Measurements from ENCODE around the gene ANKRD12.
"Not testable (repeated sequence)": the region's sequence is repeated elsewhere in the genome, so short reads cannot be mapped to it uniquely, and the experiment has no call there.

ANKRD12 gene

DNA sequence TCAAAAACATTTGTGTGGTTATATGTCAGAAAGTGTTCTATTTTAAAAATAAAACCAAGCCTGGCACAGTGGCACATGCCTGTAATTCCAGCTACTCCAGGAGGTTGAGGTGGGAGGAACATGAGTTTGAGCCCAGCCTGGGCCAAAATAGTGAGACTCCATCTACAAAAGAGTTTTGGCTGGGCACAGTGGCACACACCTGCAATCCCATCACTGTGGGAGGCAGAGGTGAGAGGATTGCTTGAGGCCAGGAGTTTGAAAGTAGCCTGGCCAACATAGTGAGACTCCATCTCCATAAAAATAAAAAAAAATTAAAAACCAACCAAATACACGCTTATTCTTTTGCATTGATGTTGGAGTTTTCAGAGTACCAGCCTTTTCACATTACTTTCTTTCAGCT lies 9.6 kb downstream of the ANKRD12 start:
- no peak for DNase-seq (ENCODE audit: low spot score)

DNA sequence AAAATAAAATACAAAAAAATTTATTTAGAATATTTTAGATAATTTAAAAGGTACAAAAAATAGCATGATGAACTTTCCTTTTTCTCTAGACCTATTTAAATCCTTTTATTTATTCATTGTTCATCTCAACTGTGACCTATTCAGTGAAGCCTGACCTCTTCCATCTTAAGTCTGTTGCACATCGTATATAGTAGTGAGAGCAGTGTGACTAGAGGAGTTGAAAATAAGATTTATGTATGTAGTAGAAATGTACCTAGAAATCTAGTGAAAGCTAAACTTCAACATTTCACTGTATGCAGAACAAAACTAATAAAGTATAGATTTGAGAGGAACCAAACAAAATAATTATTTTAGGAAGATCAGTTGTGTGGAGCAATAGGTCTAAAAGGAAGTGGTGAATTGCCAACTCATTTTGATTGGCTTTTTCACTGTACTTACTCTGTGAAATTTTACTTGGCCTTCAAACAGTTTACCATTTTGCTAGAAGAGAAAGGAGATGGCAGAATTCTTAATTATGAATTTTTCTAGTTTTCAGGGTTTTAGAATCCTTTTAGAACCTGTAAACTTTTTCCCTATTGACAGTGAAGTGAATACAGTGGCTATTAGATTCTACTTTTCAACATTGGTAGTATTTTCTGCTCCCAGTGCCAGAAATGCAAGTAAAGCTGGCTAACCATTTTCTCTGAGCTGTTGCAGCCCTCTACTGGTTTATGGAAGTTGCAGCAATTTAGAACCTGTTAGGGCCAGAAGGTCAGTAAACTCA lies 11.0 kb downstream of the ANKRD12 start:
- DNase-seq (ENCODE audit: low spot score) = peak; percentile 59

DNA sequence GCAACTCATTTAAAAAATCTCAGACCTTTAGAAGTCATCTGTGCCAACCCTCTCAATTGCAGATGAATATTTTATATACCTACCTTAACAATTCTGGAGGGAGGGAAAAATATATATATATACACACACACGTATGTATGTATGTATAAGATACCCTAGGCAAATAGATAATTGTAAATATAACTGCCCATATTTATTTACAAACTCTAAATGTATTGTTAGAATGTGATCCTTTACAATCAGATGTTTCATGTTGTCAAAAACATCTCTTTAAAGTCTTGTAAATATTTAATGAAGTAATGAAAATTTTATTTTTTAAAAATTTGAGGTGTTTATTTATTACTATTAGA lies 11.6 kb downstream of the ANKRD12 start:
- DNase-seq (ENCODE audit: low spot score) = no peak

- no peak for DNase-seq (ENCODE audit: low spot score)
Observed at GRCh38 chr18:9150121-9150520, 13.5 kb downstream of the ANKRD12 start.

DNA sequence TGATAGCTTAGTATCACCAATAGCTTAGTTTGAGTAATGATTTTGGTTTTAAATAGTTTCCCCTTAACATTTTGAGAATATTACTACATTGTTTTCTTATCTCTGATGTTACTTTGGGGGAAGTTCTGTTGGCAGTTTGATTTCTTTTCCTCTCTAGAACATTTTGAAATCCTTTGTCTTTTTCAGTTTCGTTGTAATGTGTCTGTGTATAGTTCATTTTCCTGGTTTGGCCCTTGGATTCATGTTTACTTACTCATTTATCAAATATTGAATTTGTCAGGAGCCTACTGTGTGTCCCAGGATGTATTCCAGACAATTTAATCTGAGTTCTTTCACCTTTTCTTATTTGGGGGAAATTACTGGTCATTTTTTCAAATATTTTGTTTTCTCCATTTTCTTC lies 16.7 kb downstream of the ANKRD12 start:
- no peak for DNase-seq (ENCODE audit: low spot score)

DNA sequence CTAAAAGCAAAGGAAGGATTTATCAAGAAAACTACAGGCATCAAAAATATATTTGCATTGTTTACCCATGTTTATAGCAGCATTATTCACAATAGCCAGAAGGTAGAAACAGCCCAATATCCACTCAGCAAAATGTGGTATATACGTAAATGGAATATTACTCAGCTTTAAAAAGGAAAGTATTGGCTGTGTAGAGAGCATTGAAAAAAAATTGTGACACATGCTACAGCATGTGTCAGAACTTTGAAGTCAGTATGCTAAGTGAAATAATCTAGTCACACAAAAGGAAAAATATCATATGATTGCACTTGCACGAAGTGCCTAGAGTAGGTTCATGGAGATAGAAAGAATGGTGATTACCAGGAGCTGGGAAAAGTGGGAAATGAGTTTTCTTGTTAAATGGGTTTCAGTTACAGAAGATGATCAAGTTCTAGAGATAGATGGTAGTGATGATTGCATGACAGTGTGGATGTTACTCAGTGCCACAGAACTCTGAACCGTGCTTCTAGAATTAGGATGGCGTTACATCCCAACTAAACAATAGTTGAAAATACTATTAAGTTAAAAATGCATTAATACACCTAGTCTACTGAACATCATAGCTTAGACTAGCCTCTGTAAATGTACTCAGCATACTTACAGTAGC lies 20.1 kb downstream of the ANKRD12 start:
- no peak for DNase-seq (ENCODE audit: low spot score)

DNA sequence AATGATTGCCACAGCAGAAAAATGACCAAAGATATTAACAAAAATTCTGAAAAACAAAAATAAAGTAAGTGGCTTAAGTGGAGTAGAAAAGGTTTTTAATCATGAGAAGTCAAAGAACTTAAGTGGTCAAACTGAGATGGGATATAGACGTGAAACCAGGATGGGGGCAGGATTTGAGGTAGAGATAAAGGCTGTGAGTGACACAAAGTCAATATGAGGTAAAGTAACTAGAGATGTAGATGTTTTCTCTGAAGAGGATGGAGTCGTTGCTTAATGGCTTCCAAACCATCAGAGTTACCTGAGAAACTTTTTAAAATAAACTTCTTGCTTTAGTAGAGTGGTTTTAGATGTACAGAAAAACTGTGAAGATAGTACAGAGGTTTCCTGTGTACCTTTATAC lies 21.2 kb downstream of the ANKRD12 start:
- DNase-seq (ENCODE audit: low spot score) = no peak

DNA sequence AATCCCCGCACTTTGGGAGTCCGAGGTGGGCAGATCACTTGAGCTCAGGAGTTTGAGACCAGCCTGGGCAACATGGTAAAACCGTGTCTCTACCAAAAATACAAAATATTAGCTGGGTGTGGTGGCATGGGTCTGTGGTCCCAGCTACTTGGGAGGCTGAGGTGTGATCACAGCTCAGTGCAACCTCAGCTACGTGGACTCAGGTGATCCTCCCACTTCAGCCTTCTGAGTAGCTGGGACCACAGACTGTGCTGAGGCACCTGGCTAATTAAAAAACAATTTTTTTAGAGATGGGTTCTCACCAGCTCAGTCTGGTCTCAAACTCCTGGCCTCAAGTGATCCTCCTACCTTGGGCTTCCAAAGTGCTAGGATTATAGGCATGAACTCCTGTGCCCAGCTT lies 23.4 kb downstream of the ANKRD12 start:
- DNase-seq (ENCODE audit: low spot score) = no peak

- not testable (repeated sequence) for DNase-seq (ENCODE audit: low spot score)
Observed at GRCh38 chr18:9162663-9163062, 26.1 kb downstream of the ANKRD12 start.

- DNase-seq (ENCODE audit: low spot score) = not testable (repeated sequence)
Observed at GRCh38 chr18:9164149-9164548, 27.6 kb downstream of the ANKRD12 start.

DNA sequence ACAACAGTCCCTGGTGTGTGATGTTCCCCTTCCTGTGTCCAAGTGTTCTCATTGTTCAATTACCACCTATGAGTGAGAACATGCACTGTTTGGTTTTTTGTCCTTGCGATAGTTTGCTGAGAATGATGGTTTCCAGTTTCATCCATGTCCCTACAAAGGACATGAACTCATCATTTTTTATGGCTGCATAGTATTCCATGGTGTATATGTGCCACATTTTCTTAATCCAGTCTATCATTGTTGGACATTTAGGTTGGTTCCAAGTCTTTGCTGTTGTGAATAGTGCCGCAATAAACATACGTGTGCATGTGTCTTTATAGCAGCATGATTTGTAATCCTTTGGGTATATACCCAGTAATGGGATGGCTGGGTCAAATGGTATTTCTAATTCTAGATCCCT lies 29.3 kb downstream of the ANKRD12 start:
- not testable (repeated sequence) for DNase-seq (ENCODE audit: low spot score)

GRCh38 chr18:9169515-9169914 lies 32.9 kb downstream of the ANKRD12 start:
- DNase-seq (ENCODE audit: low spot score) = not testable (repeated sequence)

GRCh38 chr18:9171919-9172318 lies 35.3 kb downstream of the ANKRD12 start:
- not testable (repeated sequence) for DNase-seq (ENCODE audit: low spot score)

- no peak for DNase-seq (ENCODE audit: low spot score)
Observed at GRCh38 chr18:9172506-9173127, 36.0 kb downstream of the ANKRD12 start.

- no peak for DNase-seq (ENCODE audit: low spot score)
Observed at GRCh38 chr18:9173770-9174233, 37.2 kb downstream of the ANKRD12 start.

DNA sequence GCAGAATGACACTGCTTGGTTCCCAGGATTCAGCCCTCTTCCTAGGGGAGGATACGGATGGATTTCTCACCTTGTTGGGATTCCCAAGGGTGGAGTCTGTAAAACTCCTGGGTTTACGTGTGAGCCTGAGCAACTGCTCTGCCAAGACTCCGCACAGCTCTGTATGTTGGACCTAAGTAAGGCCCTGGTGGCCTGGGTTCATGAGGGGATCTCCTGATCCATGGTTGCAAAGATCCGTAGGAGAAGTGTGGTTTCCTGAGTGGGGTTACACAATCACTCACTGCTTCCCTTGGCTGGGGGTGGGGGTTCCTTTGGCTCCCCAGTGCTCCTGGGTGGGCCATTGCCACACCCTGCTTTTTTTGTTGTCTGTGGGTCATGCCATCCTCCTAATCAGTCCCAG lies 37.7 kb downstream of the ANKRD12 start:
- DNase-seq (ENCODE audit: low spot score) = no peak

DNA sequence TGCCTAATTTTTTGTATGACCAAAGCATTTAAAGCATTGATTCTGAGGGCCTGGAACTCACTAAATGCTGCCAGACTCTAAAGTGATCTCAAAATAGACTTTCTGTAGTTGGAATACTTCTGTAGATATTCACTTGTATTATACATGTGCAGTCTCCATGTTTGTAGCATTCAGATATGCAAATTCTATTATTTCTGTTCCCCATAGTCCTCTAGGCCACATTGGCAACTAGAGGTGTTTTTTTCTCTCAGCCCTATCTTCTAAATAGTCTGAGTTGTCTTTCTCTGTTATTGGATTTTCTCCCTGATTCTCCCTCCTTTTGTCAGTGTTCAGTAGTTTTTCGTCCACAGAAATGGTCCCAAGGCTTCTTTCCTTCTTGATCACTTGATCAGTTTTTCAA lies 38.5 kb downstream of the ANKRD12 start:
- no peak for DNase-seq (ENCODE audit: low spot score)

DNA sequence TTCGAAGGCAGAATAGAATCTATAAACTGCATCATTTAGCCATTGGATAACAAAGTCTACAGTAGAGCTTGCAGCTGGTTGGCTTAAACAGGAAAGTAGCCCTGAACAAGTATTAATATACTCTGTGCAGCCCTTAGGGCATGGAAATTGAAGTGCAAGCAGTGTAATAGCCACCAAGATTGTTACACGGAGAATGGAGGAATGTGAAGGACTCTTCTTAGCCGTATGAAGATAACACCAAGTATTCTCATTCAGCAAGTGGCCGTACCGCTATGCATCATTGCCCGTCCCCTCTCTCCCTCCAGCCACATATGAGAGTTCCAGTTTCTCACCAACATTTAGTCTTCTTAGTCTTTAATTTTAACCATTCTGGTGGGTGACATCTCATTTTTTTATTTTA lies 40.5 kb downstream of the ANKRD12 start:
- DNase-seq (ENCODE audit: low spot score) = no peak

DNA sequence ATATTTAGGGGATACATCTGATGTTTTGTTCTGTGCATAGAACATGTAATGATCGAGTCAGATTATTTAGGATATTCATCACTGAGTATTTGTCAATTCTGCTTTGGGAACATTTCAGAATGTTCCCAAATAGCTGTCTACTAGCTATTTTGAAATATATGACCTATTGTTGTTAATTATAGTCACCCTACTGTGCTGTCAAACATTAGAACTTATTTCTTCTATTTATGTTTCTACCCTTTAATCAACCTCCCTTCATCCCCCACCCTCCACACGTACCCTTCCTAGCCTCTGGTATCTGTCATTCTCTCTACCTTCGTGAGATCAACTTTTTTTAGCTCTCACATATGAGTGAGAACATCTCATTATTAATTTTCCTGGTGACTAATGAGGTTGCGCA lies 40.9 kb downstream of the ANKRD12 start:
- no peak for DNase-seq (ENCODE audit: low spot score)

- DNase-seq (ENCODE audit: low spot score) = no peak
Observed at GRCh38 chr18:9178557-9178956, 42.0 kb downstream of the ANKRD12 start.

GRCh38 chr18:9181275-9181674 lies 44.7 kb downstream of the ANKRD12 start:
- no peak for DNase-seq (ENCODE audit: low spot score)

GRCh38 chr18:9182852-9183399 lies 46.3 kb downstream of the ANKRD12 start:
- DNase-seq (ENCODE audit: low spot score) = no peak

- no peak for DNase-seq (ENCODE audit: low spot score)
Observed at GRCh38 chr18:9184998-9185613, 48.5 kb downstream of the ANKRD12 start.
